GM23338 (cell line): Measurements from ENCODE around the gene SF1. TPM values are rescaled to one million over a fixed set of nuclear protein-coding genes. Genes with fewer than 3 reads are reported as not detected.

Experiments
- ATAC-seq: fragments of 200-7000 bp; cut with Tn5 transposase; 3 replicates; pipeline ENCODE4 v1.9.1; 2020
- DNase-seq: peaks from one replicate; pipeline ENCODE4 v3.0.0-alpha.2; 2015; ENCODE audit warnings: low spot score
- H2AFZ ChIP-seq: fragments of 200-600 bp; sonication (generic); 2 replicates; pipeline ENCODE4 v1.8.0; 2016; ENCODE audit warnings: antibody characterized with exemption, mild to moderate bottlenecking, moderate library complexity
- H3F3A ChIP-seq: fragments of 200-600 bp; sonication (generic); replicated peaks from 2 replicates; pipeline ENCODE4 v1.8.0; 2017; ENCODE audit warnings: antibody characterized with exemption, mixed run types, low read depth
- H3K27ac ChIP-seq: fragments of 200-600 bp; sonication (generic); 2 replicates; pipeline ENCODE4 v1.6.1; 2016; ENCODE audit warnings: low read depth
- H3K27me3 ChIP-seq: fragments of 200-600 bp; sonication (generic); 2 replicates; pipeline ENCODE4 v1.8.0; 2016; ENCODE audit warnings: mild to moderate bottlenecking, mixed run types, moderate library complexity; ENCODE audit not compliant: insufficient read depth
- H3K36me3 ChIP-seq: fragments of 200-600 bp; sonication (generic); 2 replicates; pipeline ENCODE4 v1.8.0; 2016; ENCODE audit warnings: mild to moderate bottlenecking; ENCODE audit not compliant: insufficient read depth
- H3K4me1 ChIP-seq: fragments of 200-600 bp; sonication (generic); 2 replicates; pipeline ENCODE4 v1.8.0; 2016; ENCODE audit warnings: mild to moderate bottlenecking, moderate library complexity; ENCODE audit not compliant: insufficient read depth
- H3K4me2 ChIP-seq: fragments of 200-600 bp; sonication (generic); 2 replicates; pipeline ENCODE4 v1.7.1; 2017; ENCODE audit warnings: mixed run types
- H3K4me3 ChIP-seq: fragments of 200-600 bp; sonication (generic); 2 replicates; pipeline ENCODE4 v1.6.1; 2016; ENCODE audit warnings: mixed run types
- H3K79me2 ChIP-seq: fragments of 200-600 bp; sonication (generic); replicated peaks from 2 replicates; pipeline ENCODE4 v1.8.0; 2017; ENCODE audit warnings: mild to moderate bottlenecking; ENCODE audit not compliant: insufficient read depth
- H3K9me2 ChIP-seq: fragments of 200-600 bp; sonication (generic); 2 replicates; pipeline ENCODE4 v1.8.0; 2017; ENCODE audit not compliant: insufficient read depth
- H4K20me1 ChIP-seq: fragments of 200-600 bp; sonication (generic); replicated peaks from 2 replicates; pipeline ENCODE4 v1.8.0; 2017; ENCODE audit warnings: mild to moderate bottlenecking; ENCODE audit not compliant: insufficient read depth
- H3K27ac Mint-ChIP-seq: 2 replicates; pipeline ENCODE4 v1.8.0; 2020; ENCODE audit warnings: inconsistent platforms, mild to moderate bottlenecking, moderate library complexity, mixed read lengths
- H3K27me3 Mint-ChIP-seq: 3 replicates; pipeline ENCODE4 v1.8.0; 2022; ENCODE audit warnings: low read depth, mild to moderate bottlenecking, moderate library complexity, mixed read lengths, inconsistent platforms; ENCODE audit not compliant: insufficient read depth, poor library complexity
- H3K36me3 Mint-ChIP-seq: 3 replicates; pipeline ENCODE4 v1.8.0; 2021; ENCODE audit warnings: low read depth, mild to moderate bottlenecking, inconsistent platforms, moderate library complexity, mixed read lengths
- H3K4me1 Mint-ChIP-seq: 3 replicates; pipeline ENCODE4 v1.8.0; 2020; ENCODE audit warnings: mild to moderate bottlenecking, inconsistent platforms, mixed read lengths
- H3K4me3 Mint-ChIP-seq: 3 replicates; pipeline ENCODE4 v1.8.0; 2021; ENCODE audit warnings: moderate library complexity, mild to moderate bottlenecking, inconsistent platforms, mixed read lengths
- H3K9me3 Mint-ChIP-seq: 3 replicates; pipeline ENCODE4 v1.8.0; 2020; ENCODE audit warnings: moderate library complexity, mild to moderate bottlenecking, inconsistent platforms, mixed read lengths
- CREB1 ChIP-seq: fragments of 250-450 bp; sonication (Bioruptor Pico); IDR thresholded peaks from 2 replicates; pipeline ENCODE4 v1.5.0; 2020; ENCODE audit warnings: low read depth, mild to moderate bottlenecking, moderate library complexity
- CTCF ChIP-seq, 2 experiments: fragments of 200-600 bp in 1 of 2; sonication (generic) in 1 of 2; conservative IDR thresholded peaks; 2 replicates each; pipeline versions ENCODE4 v1.5.1 to v1.6.1; 2016 to 2017; ENCODE audit warnings: antibody characterized with exemption in 2 of 2, low read depth in 2 of 2, mild to moderate bottlenecking in 2 of 2, moderate library complexity in 1 of 2
- ETS1 ChIP-seq: IDR thresholded peaks from 2 replicates; pipeline ENCODE4 v1.6.1; 2016; ENCODE audit warnings: antibody characterized with exemption
- EZH2 ChIP-seq: fragments of 200-600 bp; sonication (generic); IDR thresholded peaks from one replicate; pipeline ENCODE4 v1.8.0; 2017; ENCODE audit warnings: antibody characterized with exemption, mild to moderate bottlenecking, low read depth; ENCODE audit not compliant: unreplicated experiment
- EZH2phosphoT487 ChIP-seq: fragments of 200-600 bp; sonication (generic); IDR thresholded peaks from one replicate; pipeline ENCODE4 v1.8.1; 2018; ENCODE audit warnings: antibody characterized with exemption; ENCODE audit not compliant: unreplicated experiment
- JUNB ChIP-seq: IDR thresholded peaks from one replicate; pipeline ENCODE4 v1.6.1; 2016; ENCODE audit warnings: antibody characterized with exemption; ENCODE audit not compliant: unreplicated experiment
- NANOG ChIP-seq: IDR thresholded peaks from 2 replicates; pipeline ENCODE4 v1.6.1; 2016; ENCODE audit warnings: antibody characterized with exemption, borderline replicate concordance
- POLR2AphosphoS5 ChIP-seq: IDR thresholded peaks from 2 replicates; pipeline ENCODE4 v1.6.1; 2016; ENCODE audit warnings: antibody characterized with exemption, low read depth
- REST ChIP-seq: IDR thresholded peaks from one replicate; pipeline ENCODE4 v1.6.1; 2018; ENCODE audit warnings: antibody characterized with exemption; ENCODE audit not compliant: unreplicated experiment
- STAT1 ChIP-seq: IDR thresholded peaks from one replicate; pipeline ENCODE4 v1.6.1; 2016; ENCODE audit warnings: antibody characterized with exemption; ENCODE audit not compliant: unreplicated experiment
- ZNF114 ChIP-seq: fragments of 250-450 bp; sonication (Bioruptor Pico); IDR thresholded peaks from 2 replicates; pipeline ENCODE4 v1.5.0; 2020; ENCODE audit warnings: mild to moderate bottlenecking, moderate library complexity
- ZNF331 ChIP-seq: fragments of 250-450 bp; sonication (Bioruptor Pico); IDR thresholded peaks from 2 replicates; pipeline ENCODE4 v1.5.0; 2020; ENCODE audit warnings: low read depth, mild to moderate bottlenecking, moderate library complexity
- ZNF462 ChIP-seq: fragments of 250-450 bp; sonication (Bioruptor Pico); IDR thresholded peaks from 2 replicates; pipeline ENCODE4 v1.5.0; 2020; ENCODE audit warnings: mild to moderate bottlenecking, moderate library complexity
- polyA plus RNA-seq: library from polyadenylated mRNA; unstranded; fragments of >200 nt; fragmentation: Nextera tagmentation; extraction: Ambion mirVana; gene quantifications from 2 replicates; pipeline ENCODE4 v1.2.1, GENCODE V29; 2016
- total RNA-seq: library from RNA; depleted of rRNA; stranded (reverse); fragments of >200 nt; shearing (Covaris generic); gene quantifications from 2 replicates; pipeline ENCODE4 v1.2.3, GENCODE V29; 2014

Gene SF1
- total and polyA plus RNA-seq, 2 experiments from 2014 or later = 76.9 to 252 TPM

GRCh38 chr11:64718780-64719124 is 59.6 kb downstream of the SF1 start:
- Mint-ChIP-seq H3K36me3 (no peaks in the 10 kb centered on the region; the same call in 2 of the 3 replicates), H3K27me3 (peaks cover 54% of the 10 kb centered on the region), H3K9me3 (no peaks in the 10 kb centered on the region), H3K4me3 (no peak overlapping the region), H3K27ac (no peak overlapping the region), H3K4me1 (peaks cover 56% of the 10 kb centered on the region)
- H3K4me1 ChIP-seq = peaks cover 32% of the 10 kb centered on the region
- H4K20me1 ChIP-seq = peaks cover 5% of the 10 kb centered on the region; the same call in 1 of the 2 replicates
- no peaks in the 10 kb centered on the region for H3K9me2 ChIP-seq
- no peak overlapping the region for H3K4me3 ChIP-seq
- H3K79me2 ChIP-seq = no peaks in the 10 kb centered on the region
- no peak for ATAC-seq
- H2AFZ ChIP-seq = no peak overlapping the region
- no peak overlapping the region for H3K27ac ChIP-seq
- TF ChIP-seq POLR2AphosphoS5 (no peak), REST (no peak), ETS1 (no peak), ZNF462 (no peak), EZH2 (no peak), JUNB (no peak), CTCF (conservative IDR thresholded peaks at IDR 0.05; ENCODE audit: low read depth in 2 of 2) (no peak), CREB1 (CRISPR knock-in tag) (no peak), ZNF331 (CRISPR knock-in tag) (no peak), ZNF114 (no peak), EZH2phosphoT487 (no peak), NANOG (no peak), STAT1 (no peak)
- H3K36me3 ChIP-seq = no peaks in the 10 kb centered on the region
- peaks cover 39% of the 10 kb centered on the region for H3K27me3 ChIP-seq
- no peak for DNase-seq
- H3K4me2 ChIP-seq = no peak overlapping the region
- peaks cover 9% of the 10 kb centered on the region for H3F3A ChIP-seq
